Right lobe of liver (tissue), 6 donors: Measurements from ENCODE around the gene CENPP. TPM values are rescaled to one million over a fixed set of nuclear protein-coding genes. Genes with fewer than 3 reads are reported as not detected.
A peak's percentile ranks its signal among the peaks of the same experiment; 100 is the strongest.

Experiments
- ATAC-seq, 4 donors: fragments of 200-7000 bp; cut with Tn5 transposase; one replicate each; pipeline ENCODE4 v1.9.1; 2020; ENCODE audit warnings: mild to moderate bottlenecking in 4 of 4, moderate library complexity in 4 of 4
- DNase-seq, 3 donors: peaks; one replicate each; pipeline ENCODE4 v3.0.0-alpha.2; 2020
- H3K27ac ChIP-seq, 3 donors: fragments of 200-600 bp; one replicate each; pipeline ENCODE4 v1.8.0; 2022
- H3K27me3 ChIP-seq, 2 donors: fragments of 200-600 bp; one replicate each; pipeline ENCODE4 v1.8.0; 2022
- H3K36me3 ChIP-seq, 4 donors: fragments of 200-600 bp; sonication (generic) in 1 of 4; one replicate each; pipeline versions ENCODE4 v1.5.1 to v1.8.0; 2017 to 2022; ENCODE audit warnings: control low read depth in 1 of 4
- H3K4me1 ChIP-seq, 4 donors: fragments of 200-600 bp; sonication (generic) in 1 of 4; one replicate each; pipeline versions ENCODE4 v1.5.1 to v1.8.0; 2017 to 2022; ENCODE audit warnings: control low read depth in 1 of 4
- H3K4me3 ChIP-seq, 3 donors: fragments of 200-600 bp; one replicate each; pipeline ENCODE4 v1.8.0; 2022
- H3K9me3 ChIP-seq, 4 donors: fragments of 200-600 bp; sonication (generic) in 1 of 4; one replicate each; pipeline versions ENCODE4 v1.5.1 to v1.8.0; 2017 to 2022; ENCODE audit warnings: control low read depth in 1 of 4
- POLR2A ChIP-seq: fragments of 450-650 bp; IDR thresholded peaks from one replicate; pipeline ENCODE4 v1.6.1; 2017; ENCODE audit warnings: antibody characterized with exemption, mild to moderate bottlenecking
- WGBS: methylation state at CpG from one replicate; pipeline ENCODE4 v1.1.6; 2018; ENCODE audit warnings: low coverage, low lambda C conversion rate; ENCODE audit not compliant: insufficient coverage; ENCODE audit errors: missing lambda C conversion rate; 5-methylcytosine and 5-hydroxymethylcytosine counted together
- intact Hi-C, 2 donors: fragments of 100-400 bp; cut with DNase I; formaldehyde crosslinking; loops; one replicate each; pipeline versions ENCODE4 v1.11.2 to v1.14.1; 2022
- total RNA-seq, 6 experiments: library from RNA; depleted of rRNA in 2 of 6; stranded (reverse); fragments of >200 nt in 2 of 6; fragmentation: NEBNext Ultra II Directional in 3 of 6; extraction: Animal tissue kit (Norgen Biotek cat#: 25700) in 3 of 6; gene quantifications; one replicate each; pipeline versions ENCODE4 v1.1.0 to v1.2.4, GENCODE V29; 2016 to 2023
- TF ChIP-seq, protein P1 (sequence below), 4 donors: fragments of 200-600 bp in 3 of 4; fragments of 450-650 bp in 1 of 4; IDR thresholded peaks; one replicate each; pipeline versions ENCODE4 v1.5.1 to v1.8.0; 2016 to 2022; ENCODE audit warnings: antibody characterized with exemption in 4 of 4, mild to moderate bottlenecking in 2 of 4
- donor health status: DM: no; HTN: yes; CAD: no.
- donor health status: DM: no; HTN: no; CAD: no.
- donor health status: DM: no; HTN: no; CAD: no.
- donor health status: DM: no; HTN: yes; CAD: no.
- donor health status: DM: no; HTN: yes; CAD: no.

CENPP gene
- total RNA-seq, 6 experiments from 2014 or later = 1.0 to 3.7 (median 1.5) TPM

- no peak overlapping the region for H3K27ac ChIP-seq
- H3K27me3 ChIP-seq = no peaks in the 10 kb centered on the region
- no peak overlapping the region for H3K4me3 ChIP-seq
- intact Hi-C loops = no loop called here
- no peak for DNase-seq
- no peak for TF ChIP-seq POLR2A
- TF ChIP-seq, protein P1, sequence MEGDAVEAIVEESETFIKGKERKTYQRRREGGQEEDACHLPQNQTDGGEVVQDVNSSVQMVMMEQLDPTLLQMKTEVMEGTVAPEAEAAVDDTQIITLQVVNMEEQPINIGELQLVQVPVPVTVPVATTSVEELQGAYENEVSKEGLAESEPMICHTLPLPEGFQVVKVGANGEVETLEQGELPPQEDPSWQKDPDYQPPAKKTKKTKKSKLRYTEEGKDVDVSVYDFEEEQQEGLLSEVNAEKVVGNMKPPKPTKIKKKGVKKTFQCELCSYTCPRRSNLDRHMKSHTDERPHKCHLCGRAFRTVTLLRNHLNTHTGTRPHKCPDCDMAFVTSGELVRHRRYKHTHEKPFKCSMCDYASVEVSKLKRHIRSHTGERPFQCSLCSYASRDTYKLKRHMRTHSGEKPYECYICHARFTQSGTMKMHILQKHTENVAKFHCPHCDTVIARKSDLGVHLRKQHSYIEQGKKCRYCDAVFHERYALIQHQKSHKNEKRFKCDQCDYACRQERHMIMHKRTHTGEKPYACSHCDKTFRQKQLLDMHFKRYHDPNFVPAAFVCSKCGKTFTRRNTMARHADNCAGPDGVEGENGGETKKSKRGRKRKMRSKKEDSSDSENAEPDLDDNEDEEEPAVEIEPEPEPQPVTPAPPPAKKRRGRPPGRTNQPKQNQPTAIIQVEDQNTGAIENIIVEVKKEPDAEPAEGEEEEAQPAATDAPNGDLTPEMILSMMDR (IDR thresholded peaks at IDR 0.05) = peak; percentile 26 to 37 (median 30)
- H3K36me3 ChIP-seq = no peaks in the 10 kb centered on the region
- no peaks in the 10 kb centered on the region for H3K9me3 ChIP-seq
- WGBS = 80% methylated on average over 1 of the region's 1 CpG
- H3K4me1 ChIP-seq = no peaks in the 10 kb centered on the region
- ATAC-seq = no peak
These were observed 17.2 kb downstream of the CENPP start for GRCh38 chr9:92342825-92343488.

DNA sequence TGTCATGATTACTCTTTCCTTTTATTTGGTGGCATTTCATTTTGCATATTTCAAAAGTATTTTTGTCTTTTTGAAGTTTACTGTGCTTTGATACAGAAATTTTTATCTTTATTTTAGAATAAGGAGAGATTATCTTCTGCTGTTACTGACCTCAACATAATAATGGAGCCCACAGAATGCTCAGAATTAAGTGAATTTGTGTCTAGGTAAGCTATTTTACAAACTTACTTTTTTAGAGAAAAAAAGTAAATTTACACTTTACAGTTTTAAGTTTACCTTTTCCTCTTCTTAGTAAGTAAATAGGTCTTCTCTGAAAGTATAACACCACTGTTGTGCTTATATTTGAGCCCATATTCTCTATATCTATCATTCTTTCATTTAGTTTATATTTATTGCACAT lies 19.8 kb downstream of the CENPP start:
- ATAC-seq (no peak), DNase-seq (no peak)
- no peaks in the 10 kb centered on the region for H3K9me3 ChIP-seq
- no peaks in the 10 kb centered on the region for H3K4me1 ChIP-seq
- H3K27ac ChIP-seq = no peak overlapping the region
- intact Hi-C loops = no loop called here
- no peak overlapping the region for H3K4me3 ChIP-seq
- no peaks in the 10 kb centered on the region for H3K27me3 ChIP-seq
- no peak for TF ChIP-seq POLR2A
- TF ChIP-seq, protein P1 (IDR thresholded peaks at IDR 0.05) = no peak
- no peaks in the 10 kb centered on the region for H3K36me3 ChIP-seq

DNA sequence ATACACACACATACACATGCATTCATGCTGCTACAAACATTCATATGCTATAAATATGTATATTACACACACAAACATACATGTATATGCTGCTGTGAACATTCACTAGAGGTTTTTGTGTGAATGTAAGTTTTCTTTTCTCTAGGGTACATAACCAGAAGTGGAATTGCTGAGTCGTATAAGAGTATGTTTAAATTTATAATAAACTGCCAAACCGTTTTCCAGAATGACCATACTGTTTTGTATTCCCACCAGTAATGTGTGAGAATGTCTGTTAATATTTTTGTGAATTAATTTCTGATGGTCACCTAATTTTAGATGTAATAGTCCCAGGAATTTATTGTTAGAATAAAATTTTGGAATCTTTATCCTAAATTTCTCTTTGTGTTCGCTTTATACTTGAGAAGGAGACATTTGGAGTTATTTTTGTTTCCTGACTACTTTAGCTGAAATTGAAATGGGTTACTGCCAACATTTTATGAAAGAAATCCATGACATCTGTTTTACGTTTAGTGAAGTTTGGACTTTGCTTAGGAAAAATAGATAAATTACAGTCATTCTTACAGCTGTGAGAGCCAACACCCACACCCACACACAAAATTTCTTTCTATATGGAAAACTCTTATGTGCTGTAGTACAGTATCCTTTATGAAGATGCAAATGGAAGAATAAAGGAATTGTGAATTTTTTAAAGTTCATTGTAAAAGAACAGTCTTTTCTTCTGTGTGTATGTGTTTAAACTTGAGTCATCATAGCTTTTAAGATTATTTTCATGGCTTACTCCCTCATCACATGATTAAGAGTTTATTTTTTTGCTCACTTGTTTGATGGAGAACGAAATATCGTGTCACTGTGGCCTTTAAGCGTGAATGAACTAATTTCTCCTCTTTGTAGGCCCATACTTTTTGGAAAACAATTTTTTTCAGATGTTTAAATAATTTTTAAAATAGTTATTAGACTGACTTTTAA lies 24.3 kb downstream of the CENPP start:
- intact Hi-C loops = no loop called here
- WGBS = 67% methylated on average over 7 of the region's 7 CpGs
- no peak overlapping the region for H3K27ac ChIP-seq
- TF ChIP-seq, protein P1 (IDR thresholded peaks at IDR 0.05) = no peak
- TF ChIP-seq POLR2A = no peak
- no peaks in the 10 kb centered on the region for H3K27me3 ChIP-seq
- H3K4me1 ChIP-seq = no peaks in the 10 kb centered on the region
- DNase-seq (no peak), ATAC-seq (no peak)
- no peak overlapping the region for H3K4me3 ChIP-seq
- no peaks in the 10 kb centered on the region for H3K36me3 ChIP-seq
- H3K9me3 ChIP-seq = no peaks in the 10 kb centered on the region

DNA sequence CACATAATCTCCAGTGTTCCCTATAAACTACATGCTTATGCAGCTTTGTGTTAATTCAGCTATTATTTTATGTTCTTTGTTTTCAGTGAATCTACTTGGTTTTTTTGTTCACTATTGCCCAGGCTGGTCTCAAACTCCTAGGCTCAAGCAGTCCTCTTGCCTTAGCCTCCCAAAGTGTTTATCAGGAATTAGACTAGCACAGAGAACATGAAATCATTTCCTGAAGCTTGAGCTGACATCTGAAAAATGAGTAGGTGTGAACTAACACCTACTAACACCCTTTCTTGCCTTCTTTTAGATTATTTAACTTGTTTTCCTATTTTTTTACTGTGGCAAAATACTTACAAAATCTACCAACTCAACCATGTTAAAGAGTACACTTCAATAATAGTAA lies 25.0 kb downstream of the CENPP start:
- H3K36me3 ChIP-seq = no peaks in the 10 kb centered on the region
- no peak for ATAC-seq
- no peak for TF ChIP-seq POLR2A
- TF ChIP-seq, protein P1 (IDR thresholded peaks at IDR 0.05) = no peak
- no peaks in the 10 kb centered on the region for H3K4me1 ChIP-seq
- no peaks in the 10 kb centered on the region for H3K27me3 ChIP-seq
- no peak overlapping the region for H3K4me3 ChIP-seq
- no peak overlapping the region for H3K27ac ChIP-seq
- DNase-seq = no peak
- no peaks in the 10 kb centered on the region for H3K9me3 ChIP-seq
- intact Hi-C loops = no loop called here
